Skin of body (tissue), 2 donors: Measurements from ENCODE around the gene SKIL. TPM values are rescaled to one million over a fixed set of nuclear protein-coding genes. Genes with fewer than 3 reads are reported as not detected.
A peak's percentile ranks its signal among the peaks of the same experiment; 100 is the strongest.
"Not testable (repeated sequence)": the region's sequence is repeated elsewhere in the genome, so short reads cannot be mapped to it uniquely, and the experiment has no call there.

Experiments used
- DNase-seq: peaks from one replicate; lab custom pipeline; 2025; lab: John Stamatoyannopoulos, UW
- total RNA-seq: library from RNA; depleted of rRNA; stranded (reverse); fragments of >200 nt; gene quantifications from one replicate; pipeline ENCODE4 v1.2.3, GENCODE V29; 2014

The SKIL gene, protein sequence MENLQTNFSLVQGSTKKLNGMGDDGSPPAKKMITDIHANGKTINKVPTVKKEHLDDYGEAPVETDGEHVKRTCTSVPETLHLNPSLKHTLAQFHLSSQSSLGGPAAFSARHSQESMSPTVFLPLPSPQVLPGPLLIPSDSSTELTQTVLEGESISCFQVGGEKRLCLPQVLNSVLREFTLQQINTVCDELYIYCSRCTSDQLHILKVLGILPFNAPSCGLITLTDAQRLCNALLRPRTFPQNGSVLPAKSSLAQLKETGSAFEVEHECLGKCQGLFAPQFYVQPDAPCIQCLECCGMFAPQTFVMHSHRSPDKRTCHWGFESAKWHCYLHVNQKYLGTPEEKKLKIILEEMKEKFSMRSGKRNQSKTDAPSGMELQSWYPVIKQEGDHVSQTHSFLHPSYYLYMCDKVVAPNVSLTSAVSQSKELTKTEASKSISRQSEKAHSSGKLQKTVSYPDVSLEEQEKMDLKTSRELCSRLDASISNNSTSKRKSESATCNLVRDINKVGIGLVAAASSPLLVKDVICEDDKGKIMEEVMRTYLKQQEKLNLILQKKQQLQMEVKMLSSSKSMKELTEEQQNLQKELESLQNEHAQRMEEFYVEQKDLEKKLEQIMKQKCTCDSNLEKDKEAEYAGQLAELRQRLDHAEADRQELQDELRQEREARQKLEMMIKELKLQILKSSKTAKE
- total RNA-seq, result 46.7 TPM

DNA sequence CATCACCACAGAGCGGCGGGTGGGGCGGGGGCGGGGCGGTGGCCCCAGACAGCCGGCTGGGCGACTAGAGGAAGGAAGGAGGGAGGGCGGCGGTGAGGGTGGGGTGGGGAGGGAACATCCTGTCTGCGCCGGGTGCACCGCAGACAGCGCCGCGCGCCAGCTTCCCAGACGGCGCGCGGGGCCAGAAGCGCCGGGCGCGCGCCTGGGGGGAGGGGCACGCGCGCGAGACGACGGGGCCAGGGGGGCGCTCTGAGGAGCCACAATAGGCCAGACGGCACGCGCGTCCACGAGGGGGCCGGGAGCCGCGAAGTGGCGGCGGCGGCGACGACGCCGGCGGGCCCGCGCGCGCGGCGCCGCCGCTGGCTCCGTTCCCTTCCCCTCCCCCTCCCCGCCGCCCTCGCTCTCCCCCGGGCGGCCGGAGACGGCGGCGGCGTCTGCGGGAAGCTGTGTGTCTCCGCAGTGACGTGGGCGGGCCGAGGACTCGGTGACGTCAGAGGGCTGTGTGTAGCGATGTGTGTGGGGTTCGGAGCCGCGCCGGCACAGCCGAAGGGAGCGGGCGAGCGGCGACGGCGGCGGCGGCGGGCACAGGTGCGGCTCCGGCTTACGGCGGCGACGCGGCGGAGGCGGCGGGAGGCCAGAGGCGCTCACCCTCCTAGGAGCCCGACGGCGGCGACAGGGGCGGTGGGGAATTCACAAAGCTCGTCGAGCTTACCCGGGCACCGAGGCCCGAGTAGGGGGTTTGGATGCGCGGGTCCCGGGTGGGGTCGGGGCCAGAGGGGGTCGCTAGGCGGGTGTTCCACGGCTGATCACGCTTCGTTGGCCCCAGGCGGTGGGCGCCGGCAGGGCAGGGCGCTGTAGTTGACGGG lies at the start of gene SKIL:
Gene SKIL (plus strand): TSS at position 540 of the 866 bp plus-strand sequence. CDS start 2,617 bp downstream, outside the sequence.
- peak; percentile 98 for DNase-seq

DNA sequence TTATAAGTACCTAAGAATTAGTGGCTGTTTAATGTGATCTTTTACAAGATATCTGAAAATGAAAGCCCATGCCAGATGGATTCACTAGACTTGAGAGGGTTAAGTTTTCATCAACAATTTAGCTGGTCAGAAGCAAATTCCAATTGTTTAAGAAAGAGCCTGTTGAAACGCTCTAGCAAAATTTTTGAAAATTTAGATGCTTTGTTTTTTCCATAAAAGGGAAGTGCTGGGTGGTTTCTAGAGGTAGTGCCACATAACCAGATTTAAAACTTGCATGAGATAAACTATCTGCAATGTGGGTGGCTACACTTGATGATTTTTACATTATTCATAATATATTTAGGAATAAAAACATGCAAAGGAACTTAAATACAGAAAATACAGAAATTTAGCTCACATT lies 48.5 kb upstream of the SKIL start:
- DNase-seq, result no peak

DNA sequence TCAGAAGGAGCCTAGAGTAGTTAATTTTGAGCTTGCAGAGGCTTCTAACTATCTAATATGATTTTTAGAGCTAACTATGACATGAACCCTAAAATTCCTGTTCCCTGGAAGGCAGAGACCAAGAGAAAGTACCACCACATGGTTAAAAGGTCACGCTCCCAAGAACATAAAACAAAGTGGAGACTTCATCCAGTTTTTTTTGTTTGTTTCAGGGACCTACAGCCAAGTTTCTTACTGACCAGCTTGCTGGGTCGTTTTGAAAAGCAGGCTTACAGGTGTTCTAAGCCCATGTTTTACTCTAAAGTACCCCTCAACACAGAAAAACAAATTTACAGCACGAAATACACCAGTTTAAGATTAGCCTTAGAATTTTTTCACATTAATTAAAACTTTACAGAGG lies 39.6 kb upstream of the SKIL start:
- DNase-seq, result no peak

DNA sequence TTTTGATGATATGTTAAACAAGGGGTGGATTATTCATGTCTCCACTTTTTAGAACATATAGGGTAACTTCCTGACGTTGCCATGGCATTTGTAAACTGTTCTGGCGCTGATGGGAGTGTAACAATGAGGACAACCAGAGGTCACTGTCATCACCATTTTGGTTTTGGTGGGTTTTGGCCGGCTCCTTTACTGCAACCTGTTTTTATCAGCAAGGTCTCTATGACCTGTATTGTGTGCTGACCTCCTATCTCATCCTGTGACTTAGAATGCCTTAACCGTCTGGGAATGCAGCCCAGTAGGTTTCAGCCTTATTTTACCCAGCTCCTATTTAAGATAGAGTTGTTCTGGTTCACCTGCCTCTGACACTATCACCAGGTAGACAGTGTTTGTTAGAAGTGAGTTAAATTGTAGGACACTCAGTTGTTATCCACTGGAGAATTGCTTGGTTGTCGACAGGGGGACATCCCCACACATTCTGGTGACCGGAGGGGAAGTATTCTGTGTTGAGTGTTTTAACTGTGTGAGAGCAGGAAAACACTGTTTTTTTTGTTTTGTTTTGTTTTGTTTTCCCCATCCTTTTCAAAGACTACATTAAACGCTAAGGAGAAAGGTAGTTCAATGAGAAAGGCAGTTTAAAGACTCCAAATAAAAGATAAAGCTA lies 36.9 kb upstream of the SKIL start:
- no peak for DNase-seq

DNA sequence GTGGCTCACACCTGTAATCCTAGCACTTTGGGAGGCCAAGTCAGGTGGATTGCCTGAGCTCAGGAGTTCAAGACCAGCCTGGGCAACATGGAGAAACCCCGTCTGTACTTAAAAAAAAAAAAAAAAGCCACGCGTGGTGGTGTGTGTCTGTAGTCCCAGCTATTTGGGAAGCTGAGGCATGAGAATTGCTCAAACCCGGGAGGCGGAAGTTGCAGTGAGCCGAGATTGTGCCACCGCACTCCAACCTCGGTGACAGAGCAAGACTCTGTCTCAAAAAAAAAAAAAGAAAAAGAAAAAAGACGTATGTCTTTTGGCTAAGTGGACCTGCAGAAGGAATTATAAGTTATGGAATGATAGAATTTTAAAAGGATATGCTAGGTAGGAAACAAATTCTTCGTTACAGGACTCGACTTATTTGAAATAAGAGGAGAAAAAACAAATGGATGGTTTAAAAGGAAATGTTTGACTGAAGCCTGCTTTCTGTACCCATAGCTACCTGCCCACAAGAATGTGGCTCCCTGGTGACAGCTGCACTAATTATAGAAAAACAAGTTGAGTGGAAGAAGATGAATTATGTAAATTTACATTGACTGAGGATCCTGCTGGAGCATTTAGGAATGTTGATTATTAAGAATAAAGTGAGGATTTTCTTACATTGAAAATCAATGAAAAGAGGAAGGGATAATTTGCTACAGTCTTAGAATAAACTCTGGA lies 36.0 kb upstream of the SKIL start:
- no peak for DNase-seq

DNA sequence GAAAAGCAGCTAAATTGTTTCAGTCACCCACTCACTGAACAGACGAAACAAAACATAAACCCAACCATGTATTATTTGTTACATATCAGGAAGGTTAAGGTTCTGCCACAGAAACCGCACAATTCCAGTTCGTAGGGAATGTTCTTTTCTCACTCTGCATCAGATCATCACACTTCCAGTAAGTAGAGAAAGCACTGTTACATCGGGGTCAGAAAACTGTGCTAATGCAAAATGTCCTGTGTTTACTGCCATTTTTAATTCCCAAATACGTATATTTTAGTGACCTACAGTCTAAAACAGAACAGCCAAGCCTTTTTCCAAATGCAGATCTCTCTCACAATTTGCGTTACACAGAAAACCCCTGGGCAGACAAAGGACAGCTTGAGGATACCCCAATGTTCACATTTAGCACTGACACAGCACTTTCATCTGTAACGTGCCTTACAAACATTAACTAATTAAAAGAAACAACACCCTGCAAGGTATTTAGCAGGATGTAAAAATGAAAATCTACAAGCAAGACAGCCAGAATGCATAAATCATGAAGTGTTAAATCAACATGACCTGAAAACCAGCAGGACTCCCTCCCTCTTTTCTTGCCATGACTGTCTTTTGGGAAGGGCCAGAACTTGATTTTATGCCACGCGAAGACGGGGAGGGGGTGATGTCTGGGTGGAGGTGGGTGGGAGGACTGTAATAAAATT lies 34.8 kb upstream of the SKIL start:
- no peak for DNase-seq

DNA sequence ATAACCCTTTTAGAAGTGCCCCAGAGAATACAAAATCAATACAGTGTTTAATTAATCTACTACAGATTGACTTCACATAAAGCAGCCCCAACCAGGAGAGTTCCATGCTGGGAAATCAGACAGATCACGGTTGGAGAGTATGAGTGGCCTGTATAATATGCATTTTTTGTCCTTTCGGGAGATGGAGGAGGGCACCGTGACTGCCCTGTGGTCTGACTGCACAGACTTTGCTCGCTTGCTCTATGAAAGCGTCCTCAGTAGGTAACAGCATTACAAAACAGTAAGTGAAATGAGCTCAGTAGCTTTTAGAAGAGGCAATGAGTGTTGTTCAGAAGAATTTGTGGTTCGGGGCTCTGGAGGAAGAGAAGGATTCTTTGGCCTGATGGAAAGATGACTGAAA lies 34.2 kb upstream of the SKIL start:
- DNase-seq, result no peak

DNA sequence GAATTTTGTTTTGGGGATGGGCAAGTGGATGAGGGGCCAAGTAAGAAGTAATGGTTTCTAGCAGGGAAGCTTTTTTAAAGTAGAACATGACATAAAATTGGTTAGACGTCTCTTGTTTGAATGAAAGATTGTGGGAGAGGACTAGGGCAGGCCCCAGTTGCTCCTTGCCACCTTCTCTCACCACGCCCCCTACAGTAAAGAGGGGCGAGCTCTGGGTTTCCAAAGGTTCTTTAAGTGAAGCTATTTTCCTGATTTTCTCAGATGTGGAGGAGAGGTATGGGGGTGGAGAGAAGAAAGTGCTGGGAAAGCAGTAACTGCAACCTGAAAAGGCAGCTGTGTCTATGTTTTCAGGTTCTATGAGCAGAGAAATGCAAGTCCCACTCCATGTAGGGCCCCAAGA lies 32.6 kb upstream of the SKIL start:
- no peak for DNase-seq

DNA sequence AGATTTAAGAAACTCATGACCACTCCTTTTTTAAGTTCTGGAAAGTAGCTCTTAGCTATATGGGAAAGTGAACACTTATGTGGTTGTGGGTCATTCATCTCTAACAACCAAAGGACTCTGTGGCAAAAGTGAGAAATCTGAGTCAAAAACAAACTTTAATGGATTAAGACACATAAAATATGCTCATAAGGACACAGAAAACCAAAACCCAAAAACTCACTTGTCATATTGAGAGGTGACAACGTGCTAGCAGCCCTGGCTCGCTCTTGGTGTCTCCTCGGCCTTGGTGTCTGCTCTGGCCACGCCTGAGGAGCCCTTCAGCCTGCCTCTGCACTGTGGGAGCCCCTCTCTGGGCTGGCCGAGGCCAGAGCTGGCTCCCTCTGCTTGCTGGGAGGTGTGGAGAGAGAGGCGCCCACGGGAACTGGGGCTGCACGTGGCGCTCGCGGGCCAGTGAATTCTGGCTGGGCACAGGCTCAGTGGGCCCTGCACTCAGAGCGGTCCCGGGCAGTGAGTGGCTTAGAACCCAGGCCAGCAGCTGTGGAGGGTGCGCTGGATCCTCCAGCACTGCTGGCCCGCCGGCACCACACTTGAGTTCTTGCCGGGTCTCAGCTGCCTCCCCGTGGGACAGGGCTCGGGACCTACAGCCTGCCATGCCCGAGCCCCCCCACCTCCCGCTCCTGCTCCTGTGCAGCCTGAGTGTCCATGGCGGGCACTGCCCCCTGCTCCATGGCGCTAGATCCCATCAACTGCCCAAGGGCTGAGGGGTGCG lies 30.3 kb upstream of the SKIL start:
- no peak for DNase-seq

DNA sequence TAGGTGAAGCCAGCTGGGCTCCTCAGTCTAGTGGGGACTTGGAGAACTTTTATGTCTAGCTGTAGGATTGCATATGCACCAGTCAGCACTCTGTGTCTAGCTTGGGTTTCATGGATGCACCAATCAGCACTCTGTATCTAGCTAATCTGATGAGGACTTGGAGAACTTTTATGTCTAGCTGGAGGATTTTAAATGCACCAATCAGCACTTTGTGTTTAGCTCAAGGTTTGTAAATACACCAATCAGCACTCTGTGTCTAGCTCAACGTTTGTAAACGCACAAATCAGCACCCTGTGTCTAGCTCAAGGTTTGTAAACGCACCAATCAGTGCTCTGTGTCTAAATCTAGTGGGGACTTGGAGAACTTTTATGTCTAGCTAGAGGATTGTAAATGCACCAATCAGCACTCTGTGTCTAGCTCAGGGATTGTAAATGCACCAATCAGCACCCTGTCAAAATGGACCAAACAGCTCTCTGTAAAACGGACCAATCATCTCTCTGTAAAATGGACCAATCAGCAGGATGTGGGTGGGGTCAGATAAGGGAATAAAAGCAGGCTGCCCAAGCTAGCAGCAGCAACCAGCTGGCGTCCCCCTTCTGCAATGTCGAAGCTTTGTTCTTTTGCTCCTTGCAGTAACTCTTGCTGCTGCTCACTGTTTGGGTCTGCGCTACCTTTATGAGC lies 29.5 kb upstream of the SKIL start:
- not testable (repeated sequence) for DNase-seq

DNA sequence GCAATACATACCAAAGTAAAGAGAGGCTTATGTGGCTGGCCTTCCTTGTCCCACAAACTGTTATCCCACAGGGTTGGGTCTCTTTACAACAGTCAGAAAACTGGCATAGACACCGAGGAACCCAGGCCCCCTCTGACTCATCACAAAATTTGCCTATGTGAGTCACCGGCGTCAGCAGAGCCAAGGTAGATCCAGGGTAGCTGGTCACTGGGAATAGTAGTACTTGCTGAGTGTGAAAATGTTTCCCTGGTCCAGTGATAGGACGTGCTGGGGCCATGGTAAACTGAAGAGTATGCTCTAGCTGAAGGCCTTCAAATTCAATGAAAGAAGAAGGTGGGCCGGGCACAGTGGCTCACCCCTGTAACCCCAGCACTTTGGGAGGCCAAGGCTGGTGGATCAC lies 27.1 kb upstream of the SKIL start:
- DNase-seq, result no peak

DNA sequence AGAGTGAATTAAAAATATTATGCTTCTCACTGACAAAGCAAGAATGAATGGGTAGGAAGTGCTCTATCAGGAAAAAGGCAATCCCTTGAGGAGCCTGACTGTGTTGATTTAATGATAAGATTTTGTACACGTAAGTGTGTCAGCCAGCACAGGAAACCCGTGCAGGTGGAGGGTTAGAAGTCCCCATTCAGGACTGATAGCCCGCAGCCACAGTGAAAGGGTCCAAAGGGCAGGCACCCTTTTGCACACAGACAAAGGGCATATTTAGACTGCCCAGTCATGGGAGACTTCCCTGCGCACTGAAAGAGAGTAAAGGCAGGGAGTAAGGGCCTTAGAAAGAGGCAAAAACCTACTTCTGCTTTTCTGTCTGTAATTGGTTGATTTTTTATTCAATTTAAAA lies 26.4 kb upstream of the SKIL start:
- DNase-seq, result no peak

DNA sequence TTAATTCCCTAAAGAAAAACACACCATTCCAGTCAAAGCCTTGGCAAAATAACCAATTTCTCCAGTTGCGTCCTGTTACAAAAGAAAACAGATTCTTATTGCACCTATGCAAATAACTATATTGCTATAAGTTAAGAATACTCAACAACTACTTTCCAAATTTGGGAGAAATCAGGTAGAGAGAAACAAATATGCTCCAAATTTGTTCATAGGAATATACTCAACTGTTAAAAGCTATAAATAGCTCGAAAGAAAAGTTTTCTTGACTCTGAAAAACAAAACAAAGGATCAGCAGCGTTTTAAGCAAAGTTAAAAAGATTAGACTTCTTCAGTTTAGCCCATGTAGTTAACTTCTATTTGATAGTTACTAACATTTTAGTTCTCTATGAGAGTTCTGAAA lies 20.1 kb upstream of the SKIL start:
- DNase-seq, result no peak

DNA sequence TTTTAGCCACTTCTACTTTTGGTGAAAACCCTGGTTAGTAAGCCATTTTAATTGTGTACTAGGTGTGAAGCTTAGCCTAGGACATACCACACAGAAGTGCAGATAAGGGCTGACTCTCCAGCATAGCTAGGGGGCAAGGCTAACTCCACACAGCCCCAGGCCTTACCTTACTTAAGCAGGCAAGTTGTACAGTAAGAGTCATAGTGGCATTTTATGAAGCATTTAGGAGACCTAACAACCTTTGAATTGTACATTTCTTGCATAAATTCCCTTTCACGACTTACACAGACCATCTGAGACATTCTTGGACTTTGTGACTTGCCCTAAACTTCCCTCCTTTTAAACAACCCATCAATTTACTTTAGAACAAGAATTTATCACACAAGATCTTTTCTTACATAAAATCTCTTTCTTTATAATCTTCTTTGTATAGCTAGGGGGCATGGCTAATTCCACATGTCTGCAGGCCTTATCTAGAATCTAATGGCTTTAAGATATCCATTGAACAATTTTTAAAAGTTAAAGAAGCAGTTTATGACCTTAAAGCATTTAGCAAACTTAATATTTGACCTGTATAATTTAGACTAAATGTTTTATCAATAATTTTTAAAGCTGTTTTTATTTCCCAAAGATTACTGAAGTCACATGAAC lies 18.7 kb upstream of the SKIL start:
- DNase-seq, result no peak

DNA sequence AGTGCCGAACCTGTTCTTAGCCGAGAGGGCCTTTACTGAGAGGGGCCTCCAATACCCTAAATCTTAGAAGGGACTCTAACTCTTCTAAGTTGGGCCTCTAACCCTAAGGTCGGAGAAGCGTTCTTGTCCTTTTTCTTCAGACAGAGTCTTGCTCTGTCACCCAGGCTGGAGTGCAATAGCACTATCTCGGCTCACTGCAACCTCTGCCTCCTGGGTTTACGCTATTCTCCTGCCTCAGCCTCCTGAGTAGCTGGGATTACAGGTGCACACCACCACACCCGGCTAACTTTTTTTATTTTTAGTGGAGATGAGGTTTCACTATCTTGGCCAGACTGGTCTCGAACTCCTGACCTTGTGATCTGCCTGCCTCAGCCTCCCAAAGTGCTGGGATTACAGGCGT lies 15.2 kb upstream of the SKIL start:
- not testable (repeated sequence) for DNase-seq

DNA sequence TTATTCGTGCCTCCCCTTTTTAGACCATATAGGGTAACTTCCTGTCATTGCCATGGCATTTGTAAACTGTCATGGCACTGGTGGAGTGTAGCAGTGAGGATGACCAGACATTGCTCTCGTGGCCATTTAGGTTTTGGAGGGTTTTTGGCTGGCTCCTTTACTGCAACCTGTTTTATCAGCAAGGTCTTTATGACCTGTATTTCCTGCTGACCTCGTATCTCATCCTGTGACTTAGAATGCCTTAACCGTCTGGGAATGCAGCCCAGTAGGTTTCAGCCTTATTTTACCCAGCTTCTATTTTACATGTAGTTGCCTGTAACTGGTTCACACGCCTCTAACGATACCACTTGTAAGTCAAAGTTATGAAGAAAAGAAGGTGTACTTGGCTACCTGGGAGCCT lies 13.7 kb upstream of the SKIL start:
- not testable (repeated sequence) for DNase-seq

DNA sequence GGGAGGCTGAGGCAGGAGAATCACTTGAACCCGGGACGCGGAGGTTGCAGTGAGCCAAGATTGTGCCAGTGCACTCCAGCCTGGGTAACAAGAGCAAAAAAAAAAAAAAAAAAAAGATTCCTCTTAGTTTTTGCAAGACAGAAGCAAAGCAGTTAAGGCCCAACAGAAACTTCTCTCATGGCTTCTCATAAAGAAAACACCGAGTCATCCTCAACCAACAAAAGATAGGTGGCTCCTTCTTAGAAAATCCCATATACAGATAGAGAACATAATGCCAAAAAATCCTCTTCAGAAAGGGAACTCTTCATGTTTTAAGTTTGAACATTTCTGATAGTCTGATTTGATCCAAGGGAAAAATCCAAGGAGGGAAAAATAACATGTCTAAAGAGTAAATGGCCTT lies 12.5 kb upstream of the SKIL start:
- no peak for DNase-seq
